CD4-positive, alpha-beta T cell treated with Interleukin-17A for 1 hour (primary cell): ENCODE measurements around the gene SH3RF3.

Source experiments
- DNase-seq: peaks from one replicate; pipeline ENCODE4 v3.0.0-alpha.2; 2020

The SH3RF3 gene

DNA sequence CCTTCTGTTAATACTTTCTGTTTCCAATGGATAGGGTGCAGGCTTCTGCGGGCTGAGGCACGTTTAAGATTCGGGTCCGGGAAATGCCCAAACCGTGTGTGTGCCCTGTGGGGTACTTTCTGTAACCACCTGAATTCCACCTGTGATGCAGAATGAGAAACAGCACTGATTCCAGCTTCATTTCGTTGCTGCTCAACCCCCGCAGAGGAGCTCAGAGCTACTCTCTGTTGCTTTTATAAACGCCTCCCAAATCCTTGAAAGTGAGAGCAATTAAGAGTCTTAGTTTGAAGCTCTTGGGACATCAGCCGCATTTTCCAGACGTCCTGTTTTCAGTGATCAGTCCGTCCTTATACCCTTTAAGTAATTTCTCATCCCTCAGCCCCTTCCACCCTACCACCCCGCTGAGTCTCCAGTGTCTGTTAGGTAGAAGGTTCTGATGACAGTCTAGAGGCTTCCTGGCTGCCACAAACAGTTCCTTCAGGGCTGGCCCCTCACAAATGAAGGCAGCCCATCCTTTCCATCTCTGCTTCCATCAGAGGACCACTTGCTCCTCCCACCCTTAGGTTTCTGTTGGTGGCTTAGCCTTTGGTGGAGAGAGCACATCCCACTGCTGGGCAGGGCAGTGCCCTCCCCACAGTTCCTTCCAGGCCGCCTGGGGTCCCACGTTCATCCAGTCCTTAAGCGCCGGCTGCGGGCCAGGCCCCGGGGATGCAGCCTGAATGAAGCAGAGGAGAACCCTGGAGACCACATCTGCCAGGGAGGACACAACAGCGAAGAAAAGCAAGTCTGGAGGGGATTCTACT is 254.7 kb downstream of the SH3RF3 start:
- no peak for DNase-seq

DNA sequence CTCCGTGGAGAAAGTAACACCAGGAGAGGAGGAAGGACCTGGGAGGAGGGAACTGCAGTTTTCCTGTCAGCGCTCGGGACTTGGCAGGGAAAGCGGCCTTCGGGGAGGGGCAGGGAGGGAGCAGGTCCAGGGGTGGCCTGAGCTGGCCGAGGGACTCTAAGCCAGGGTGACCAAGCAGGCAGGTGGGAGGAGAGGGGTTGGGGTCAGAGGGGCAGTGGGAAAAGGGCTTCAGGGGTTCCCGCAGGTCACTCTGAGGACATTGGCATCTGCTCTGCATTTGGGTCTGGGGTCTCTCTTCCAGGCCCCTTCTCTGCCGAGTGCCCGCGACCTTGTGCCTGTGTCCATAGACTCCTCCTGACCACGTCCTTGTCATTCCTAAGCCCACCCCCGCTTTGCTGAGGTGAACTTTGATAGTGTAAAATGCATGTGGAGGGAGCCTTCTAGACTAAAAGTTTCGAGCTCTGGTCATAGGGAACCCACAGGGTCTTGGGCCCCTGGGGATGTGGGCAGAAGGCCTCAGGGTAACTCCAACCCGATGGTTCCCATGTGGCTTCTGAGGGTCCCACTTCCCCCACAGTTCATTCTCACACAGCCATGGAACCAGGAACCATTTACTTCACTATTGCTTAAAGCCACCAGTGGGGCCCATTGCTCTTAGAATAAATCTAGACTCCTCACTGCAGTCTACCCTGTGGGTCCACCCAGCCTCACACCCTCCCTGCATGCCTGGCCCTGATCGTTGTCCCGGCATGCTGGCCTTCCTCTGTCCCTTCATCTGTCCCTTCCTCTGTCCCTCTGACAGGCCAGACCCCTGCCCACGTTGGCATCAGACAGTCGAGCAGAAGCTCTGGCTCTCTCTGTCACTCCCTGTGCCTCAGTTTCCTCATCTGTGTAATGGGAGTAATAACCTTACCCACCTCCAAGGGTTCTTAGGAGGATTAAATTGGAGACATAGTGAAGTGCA is 255.6 kb downstream of the SH3RF3 start:
- no peak for DNase-seq

DNA sequence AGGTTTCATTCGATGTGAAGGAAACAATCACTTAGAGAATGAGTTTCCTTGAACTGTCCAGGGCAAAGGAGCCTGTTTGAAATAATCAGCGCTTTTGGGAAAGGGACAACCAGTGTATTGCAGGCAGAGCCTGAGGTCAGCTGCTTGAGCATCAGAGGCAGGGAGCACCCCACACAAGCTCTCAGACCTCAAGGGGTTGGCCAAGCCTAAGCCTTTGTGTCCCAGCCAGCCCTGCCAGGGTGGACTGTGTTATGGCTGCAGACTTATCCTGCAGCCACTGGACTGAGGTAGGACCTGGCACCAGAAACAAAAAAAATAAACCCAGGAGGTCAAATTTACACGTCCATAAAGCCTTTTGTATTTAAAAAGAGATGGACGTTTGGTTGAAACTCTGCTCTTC is 256.5 kb downstream of the SH3RF3 start:
- DNase-seq, result no peak

DNA sequence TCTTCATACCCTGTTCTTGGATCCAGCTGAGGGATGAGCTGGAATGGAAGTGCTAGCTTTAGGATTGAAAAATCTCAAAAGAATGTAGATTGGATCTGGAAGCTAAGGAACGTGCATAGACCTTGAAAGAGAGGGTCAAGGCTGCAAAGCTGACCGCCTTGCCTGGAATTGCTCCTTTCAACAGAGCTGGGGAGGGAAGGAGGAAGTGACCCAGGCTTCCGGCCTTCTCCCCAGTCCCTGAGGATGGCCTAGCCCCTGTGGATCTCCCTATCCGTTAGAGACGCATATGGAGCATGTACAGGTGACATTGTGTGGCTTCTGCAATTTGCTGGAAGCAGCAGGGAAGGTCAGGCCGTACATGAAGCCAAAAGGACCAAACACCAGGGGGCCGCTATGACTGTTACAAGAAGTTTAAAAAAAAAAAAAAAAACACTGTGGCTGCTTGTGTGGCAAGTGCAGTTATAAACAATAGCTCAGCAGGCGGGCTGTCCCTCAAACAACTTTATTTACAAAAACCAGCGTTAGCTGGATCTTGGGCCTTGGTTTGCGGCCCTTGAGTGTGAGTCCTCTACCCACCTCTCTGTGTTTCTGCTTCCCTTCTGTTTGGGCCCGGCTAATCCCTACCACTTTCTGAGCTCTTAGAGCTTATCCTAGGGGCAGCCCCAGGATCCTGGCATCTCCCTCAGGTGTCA is 257.1 kb downstream of the SH3RF3 start:
- no peak for DNase-seq

DNA sequence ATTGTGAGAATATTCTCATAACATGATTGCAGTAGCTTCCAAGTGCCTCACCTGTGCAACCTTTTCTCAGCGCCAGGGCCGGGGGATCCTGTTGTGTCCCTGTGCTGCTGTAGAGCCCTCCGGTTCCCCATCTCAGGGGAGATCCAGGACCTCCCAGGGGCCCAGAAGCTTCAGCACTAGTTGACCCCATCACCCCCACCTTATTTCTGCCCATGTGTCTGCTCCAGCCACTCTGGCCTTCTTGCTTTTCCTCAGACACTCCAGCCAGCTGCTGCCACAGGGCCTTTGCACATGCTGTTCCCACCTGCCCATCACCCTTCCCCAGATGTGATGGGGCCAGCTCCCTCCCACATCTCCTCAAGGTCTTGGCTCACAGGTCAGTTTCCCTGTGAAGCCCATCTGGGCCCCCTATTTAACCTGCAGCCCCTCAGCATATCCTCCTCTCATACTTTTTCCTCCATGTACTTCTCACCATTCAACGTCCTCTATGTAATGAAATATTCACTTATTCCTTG is 258.3 kb downstream of the SH3RF3 start:
- DNase-seq, result no peak

DNA sequence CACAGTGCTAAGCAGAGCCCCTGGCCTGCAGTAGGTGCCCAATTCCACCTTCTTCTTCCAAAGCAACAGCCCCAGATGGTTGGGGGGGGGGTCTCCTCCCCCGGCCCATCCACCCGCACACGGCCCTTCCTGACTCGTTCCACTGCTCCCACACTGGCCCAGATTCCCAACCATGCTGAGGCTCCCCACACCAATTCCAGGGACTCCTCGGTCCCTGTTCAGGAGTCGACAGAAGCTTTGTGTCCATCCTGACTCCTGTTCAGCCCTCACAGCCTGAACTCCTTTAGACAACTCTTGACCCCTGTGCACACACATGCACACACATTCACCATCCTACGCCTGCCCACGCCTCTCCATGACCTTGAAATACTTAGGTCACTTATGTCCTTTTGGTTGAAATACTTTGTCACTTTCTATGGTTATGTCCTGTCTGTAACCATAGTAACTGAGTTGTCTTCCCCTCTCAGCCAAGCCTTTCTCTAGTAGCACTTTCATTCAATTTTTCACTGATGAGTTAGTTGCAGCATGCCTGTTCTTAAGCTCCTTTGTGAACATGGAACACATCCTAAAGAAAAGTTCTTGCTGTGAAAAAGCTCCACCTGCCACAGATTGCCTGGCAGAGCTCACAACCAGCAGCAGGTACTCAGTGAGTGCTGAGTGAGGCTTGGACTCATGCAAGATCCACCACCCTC is 258.9 kb downstream of the SH3RF3 start:
- no peak for DNase-seq

DNA sequence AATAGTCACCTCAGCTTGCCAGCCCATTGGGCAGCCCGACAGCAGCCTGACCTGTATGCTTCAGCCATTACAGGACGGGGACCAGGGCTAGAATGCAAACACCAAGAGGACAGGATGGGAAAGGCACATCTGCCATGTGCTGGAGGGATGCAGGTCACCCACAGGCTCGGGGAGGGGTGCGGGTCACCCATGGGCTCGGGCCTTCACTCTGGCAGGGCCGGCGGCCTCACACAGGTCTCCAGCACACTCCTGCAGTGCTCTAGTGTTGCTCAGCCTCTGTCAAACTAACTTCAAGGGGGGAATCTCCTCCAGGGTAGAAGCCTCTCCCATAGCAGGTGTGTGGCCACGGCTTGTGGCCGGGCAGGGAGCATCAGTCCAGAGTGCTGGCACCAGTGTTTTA is 262.2 kb downstream of the SH3RF3 start:
- DNase-seq, result no peak

DNA sequence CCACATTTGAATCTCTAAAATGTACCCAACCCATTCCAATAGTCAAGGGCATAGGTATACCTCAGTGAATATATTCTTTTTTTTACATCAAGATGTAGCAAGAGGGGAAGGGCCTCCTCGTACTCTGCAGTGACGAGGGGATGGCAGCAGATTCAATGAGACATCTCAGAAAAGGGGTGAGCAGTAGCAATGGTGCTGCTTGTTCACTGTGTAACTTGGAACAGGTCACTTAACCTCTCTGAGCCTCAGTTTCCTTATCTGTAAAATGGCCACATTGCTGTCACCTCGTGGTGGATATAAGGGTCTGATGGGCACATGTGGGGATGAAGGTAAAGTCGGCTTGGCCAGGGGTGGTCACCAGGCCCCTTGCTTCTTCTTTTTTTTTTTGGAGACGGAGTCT is 263.1 kb downstream of the SH3RF3 start:
- DNase-seq, result no peak

DNA sequence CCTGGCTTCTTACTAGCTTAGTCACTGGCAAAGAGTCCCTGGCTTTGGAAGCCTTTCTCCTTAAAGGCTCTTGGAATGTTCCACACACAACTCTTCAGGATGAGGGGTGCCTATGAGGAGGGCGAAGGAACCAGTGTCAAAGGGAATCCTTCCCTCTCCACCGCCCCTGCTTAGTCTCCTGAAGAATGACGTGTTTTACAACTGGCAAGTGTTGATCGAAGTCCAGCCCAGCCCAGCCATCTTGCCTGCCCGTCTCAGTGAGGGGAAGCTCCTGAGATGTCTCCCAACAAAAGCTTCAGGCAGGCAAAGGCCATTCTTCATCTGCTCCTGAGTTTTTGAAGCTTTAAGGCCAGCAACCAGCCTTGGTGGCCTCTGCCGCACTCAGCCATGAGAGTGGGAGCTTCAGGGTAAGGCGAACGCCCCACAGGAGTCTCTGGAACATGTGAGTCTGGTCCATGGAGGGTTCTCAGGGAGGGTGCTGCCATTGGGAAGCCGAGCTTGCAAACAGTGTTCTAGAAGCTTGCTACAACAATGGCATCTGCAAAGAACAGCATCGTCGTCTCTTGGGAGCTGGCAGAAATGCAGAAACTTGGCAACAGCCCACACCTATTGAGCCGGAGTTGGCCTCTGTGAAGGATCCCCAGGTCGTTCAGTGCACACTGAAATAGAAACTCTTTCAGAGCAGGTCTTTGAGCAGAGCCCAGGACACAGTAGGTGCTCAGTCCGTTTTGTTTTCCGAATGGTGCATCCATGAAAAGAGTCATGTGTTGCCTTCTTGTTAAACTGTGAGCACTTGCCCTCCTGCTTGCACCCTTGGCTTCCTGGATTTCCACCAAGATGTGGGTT is 264.0 kb downstream of the SH3RF3 start:
- no peak for DNase-seq

DNA sequence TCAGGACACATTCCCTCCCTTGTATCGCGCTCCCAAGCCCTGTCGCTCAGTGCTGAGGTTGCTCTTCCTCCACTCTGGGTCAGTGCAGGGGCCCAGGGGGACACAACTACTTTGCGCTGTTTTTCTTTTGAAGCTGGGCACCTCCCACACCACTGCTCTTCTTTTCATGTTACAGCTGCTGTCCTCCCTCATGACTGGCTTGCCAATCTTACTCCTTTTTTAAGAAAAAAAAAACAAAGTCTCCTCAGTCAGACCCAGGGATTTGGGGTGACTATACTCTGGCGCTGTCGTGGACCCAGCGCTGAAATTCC is 264.6 kb downstream of the SH3RF3 start:
- no peak for DNase-seq

DNA sequence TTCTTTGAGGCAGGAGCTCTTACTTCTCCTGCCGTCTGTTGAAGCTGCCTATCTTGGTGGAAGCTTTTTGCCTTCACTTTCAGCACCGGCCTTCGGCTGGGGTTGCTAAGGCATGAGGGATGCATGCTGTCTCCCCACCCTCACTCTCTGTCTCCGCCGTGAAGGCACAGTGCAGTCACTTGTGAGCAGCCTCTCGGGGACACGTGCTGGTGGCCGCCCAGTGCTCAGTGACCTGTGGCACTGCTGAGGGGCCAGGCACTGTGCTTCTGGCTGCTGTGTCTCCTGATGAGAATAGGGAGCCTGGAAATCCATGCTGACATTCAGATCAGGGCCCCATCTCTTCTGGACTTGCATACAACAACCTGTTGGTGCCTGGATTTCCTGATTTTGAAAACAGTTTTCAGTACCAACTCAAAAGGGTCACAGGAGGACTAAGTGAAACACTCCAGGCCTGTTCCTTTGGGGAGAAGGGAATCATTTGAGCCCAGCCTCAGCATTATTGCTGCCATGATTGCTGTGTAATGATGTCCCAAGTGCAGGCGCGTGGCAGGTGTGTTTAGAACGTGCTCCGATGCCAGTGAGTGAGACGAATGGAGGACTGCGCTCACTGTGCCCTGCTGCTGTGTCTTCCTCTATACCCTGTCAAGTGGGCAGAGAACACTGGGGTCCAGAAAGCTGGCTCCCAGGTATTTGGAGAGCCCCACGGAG is 266.6 kb downstream of the SH3RF3 start:
- no peak for DNase-seq

DNA sequence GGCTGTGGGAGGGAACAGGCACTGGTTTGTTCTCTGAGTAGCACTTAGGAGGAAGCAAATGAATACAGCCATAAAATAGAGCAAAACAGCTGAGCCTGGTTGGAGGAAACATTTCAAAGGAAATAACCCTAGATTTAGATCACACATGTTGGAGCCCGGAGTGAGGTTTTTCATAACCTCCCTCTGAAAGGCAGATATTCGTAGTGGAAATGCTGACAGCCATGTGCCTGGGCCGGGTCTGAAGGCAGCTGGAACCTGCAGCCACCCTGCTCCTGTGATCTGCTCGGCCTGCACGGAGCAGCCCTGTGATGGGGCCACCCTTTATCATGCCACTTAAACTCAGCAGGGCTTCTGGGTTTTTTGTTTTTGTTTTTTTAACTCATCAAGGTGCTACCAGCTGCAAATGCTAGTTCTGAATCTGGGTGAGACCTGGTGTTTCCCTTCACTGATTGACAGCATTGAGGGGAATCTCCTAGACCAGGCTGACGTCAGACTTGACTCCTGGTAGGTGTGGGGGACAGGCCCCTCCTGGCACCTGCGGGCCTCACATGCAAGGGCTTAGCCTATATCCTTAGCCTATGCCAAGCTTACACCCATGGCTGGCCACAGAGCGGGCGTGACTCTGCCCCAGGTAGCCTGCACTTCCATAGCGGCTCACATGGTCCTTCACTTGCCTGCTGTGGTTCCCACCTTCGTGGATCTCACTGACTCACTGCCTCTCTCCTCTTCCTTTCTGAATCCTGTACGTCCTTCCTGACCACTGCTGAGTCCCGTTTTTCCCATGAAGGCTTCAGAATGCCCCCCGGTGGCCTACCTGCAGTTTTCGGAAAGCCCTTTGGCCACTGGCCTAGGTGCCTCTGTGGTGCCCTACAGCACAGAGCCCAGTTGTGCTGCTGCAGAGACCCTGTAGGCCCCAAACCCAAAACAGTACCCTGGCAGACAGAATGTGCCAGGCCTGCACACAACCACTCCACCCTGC is 267.5 kb downstream of the SH3RF3 start:
- DNase-seq, result no peak

DNA sequence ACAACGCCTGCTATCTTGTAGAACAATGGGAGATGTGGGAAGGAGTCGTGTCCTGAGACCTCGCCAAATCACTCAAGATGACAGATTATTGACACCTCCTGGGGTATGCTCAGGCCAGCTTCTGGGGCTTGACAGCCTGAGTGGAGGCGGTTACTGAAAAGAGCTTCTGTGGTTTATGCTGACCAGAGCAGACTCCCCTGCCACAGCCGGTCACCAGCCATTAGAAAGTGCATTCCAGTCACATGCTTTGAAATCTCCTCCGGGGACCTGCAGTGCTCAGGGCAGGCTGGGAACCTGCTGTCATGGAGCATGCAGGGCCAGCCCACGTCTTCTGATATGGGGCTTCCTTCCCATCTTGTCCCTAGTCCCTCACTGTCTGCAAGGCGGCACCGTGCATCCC is 268.9 kb downstream of the SH3RF3 start:
- DNase-seq, result no peak

DNA sequence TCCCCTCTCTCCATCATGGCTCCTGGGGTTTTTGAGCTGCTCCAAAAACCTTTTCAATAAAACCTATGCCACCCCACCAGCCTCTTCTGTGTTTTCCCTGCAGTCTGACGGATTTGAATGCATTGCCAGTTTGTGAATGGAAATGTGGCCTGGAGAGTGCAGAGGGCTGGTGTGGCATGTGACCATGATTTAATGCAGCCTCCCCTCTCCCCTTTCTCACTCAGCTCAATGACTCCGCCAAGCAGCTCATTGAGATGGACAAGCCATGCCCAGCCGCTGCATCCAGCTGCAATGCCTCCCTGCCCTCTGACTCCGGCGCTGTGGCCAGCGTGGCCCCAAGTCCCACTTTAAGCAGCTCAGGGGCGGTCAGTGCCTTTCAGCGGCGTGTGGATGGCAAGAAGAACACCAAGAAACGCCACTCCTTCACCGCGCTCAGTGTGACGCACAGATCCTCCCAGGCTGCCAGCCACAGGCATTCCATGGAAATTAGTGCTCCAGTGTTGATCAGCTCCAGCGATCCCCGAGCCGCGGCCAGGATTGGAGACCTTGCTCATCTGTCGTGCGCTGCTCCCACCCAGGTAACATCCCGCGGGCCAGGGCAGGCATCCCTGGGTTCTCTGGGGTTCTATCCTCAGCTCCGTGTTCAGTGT is 269.5 kb downstream of the SH3RF3 start:
- no peak for DNase-seq

DNA sequence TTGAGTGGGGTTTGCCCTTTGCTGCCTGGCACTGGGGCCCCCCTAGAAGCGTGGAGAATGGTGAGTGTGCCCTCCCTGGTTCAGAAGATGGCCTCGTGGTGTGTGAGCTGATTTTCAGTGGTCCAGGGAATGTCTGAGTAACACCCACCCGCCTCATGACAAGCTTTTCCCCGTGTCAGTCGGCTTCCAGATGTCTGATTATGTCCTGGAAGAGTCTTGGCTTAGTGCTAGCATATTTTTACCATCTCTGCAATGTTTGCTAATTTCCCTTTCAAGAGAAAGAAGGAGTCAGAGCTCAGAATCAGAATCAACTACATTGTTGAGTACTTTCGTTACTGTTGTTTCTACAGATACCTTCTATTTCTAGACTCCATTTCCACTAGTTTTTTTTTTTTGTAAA is 270.1 kb downstream of the SH3RF3 start:
- no peak for DNase-seq

DNA sequence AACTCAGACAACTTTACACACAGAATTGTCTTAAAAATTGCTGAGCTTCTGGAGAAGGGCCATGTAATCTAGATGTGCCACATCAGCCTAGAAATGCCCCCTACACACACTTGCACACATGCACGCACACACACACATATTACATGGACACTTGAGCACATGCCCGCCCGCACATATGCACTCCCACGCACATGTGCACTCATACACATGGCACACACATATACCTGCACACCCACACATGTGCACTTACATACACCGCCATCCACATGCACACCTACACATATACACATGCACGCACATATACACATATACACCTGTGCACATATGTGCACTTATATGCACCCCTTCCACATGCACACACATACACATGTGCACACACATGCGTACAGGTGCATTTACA is 271.1 kb downstream of the SH3RF3 start:
- DNase-seq, result no peak

DNA sequence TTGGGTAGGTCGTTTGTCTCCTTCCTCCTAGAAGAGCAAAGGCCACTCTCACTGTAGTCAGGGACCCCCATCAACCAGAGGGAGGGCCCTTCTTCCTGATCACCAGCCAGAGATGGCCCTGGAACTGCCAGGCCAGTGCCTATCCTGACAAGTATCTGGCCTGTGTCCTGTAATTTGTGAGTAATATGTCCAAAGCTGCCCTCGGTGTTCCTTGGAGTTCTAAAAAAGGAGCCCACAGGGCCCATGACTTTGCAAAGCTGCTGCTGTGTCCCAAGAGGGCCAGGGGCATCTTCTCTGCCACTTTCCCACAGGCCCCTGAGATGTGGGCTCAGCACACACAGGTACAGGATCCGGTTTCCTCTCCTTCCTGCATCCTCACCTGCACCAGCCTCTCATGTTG is 272.4 kb downstream of the SH3RF3 start:
- DNase-seq, result no peak

DNA sequence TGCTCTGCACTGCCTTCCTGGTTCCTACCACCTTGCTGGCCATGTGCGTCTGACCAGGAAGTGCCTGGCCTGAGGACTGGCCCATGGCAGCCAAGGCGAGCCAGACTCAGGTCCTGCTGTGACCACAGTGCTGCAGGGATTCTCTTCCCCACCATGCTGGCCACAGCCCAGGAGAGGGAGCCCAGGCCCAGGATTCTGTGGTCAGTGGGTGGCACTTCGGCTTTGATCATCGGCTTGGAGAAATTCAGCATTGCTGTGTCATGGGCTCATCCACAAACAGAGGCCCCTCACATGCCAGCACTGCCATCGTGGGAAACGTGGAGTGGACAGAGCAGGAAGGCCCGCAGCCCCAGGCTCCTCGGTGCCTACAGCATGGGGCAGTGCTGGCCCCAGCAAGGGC is 273.2 kb downstream of the SH3RF3 start:
- DNase-seq, result no peak
